Inferior parietal cortex (tissue), 1 donor: Measurements from ENCODE around the gene ERMP1.

Experiments
- DNase-seq: peaks from one replicate; pipeline ENCODE4 v3.0.0-alpha.2; 2016; ENCODE audit errors: extremely low spot score

Gene ERMP1

DNA sequence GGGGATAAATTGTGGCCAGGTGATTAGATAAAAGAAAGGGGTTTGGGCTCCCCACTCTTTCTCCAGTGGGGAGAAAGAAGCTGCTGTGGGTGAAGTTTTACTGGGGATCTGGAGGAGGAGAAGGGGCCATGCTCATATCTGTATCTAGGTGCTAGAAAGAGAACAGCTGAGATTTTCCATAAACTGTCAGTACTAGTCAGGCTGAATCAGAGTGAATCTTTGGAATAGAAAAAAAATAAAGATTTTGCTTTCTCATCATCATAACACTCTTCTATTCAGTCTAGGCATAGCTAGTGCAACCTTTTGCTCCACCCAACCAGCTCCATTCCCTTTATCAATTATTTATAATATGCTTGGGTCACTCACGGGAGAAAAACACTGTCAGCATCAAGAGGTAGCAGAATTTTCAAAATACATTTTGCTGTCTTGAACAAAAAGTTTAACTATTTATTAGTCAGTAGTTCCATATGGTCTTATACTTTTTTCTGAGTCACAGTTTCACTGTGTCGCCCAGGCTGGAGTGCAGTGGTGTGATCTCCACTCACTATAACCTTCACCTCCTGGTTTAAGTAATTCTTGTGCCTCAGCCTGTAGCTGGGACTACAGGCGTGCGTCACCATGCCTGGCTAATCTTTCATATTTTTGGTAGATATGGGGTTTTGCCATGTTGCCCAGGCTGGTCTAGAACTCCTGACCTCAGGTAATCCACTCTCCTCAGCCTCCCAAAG is 21.3 kb upstream of the ERMP1 start:
- no peak for DNase-seq

DNA sequence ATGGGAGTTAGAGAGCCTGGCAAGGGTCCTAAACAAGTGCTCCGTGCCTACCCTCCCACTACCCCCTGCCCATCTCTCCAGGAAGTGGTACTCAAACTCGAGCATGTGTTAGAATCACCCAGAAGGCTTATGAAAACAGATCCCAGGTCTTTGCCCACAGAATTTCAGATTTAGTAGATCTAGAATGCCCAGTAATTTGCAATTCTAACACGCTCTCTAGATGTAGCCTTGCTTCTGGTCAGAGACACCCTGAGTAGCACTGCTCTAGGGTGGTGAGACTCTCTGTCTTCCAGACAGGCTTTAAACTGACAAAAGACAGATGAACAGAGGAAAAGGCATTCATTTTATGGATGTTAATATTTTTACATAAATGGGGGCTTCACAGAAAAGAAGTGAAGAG is 20.7 kb upstream of the ERMP1 start:
- DNase-seq, result no peak

DNA sequence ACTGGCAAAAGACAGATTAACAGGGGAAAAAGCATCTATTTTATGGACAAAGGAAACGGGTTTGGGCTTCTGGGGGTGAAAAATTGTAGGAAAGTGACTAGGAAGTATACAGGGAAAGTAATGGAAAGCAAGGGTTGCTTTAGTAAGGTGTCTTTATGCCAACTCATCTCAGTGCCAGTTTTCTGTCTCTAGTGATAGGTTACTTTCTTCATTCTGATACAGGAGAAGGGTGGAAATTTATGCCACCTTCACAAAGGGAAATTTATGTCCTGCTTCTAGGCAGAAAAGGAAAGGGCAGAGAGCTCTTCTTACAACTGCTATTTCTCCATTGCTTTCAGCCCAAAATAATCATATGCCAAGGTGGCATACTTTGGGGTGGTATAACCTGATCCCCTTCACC is 20.1 kb upstream of the ERMP1 start:
- no peak for DNase-seq

DNA sequence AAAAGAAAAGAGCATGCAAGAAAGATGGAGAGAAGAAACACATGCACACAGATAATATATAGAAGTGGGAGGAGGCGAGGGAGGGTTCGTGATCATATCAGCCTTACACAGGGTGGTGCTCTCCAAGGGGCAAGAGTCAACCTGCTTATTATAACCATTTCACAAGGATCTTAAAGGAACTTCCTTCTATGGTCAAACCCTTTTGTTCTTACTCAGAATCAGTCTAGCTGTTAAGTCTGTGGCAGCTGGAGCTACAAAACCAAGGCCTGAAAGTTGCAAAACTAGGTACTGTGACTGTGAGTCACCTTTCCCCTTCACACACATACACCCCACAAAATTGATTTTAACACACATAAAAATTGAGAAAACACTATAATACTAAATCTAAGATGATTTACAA is 18.5 kb upstream of the ERMP1 start:
- no peak for DNase-seq

DNA sequence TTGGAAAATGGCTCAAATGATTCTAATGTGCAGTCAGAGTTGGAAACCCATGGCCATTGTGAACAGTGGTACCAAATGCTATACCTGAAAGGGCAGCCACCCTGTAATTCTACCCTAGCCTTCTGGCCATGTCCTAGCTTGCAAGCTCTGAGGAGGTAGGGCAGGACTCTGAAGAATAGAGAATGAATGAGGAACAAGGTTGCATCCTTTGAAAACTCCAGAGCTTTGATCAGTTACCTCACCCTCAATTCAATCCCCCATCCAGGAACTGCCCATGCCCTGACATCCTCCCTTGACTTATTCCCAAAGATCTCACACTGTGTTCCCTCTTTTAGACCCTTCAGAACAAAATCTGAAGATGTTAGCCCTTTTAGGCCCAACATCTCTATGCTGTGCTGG is 17.8 kb upstream of the ERMP1 start:
- DNase-seq, result no peak

DNA sequence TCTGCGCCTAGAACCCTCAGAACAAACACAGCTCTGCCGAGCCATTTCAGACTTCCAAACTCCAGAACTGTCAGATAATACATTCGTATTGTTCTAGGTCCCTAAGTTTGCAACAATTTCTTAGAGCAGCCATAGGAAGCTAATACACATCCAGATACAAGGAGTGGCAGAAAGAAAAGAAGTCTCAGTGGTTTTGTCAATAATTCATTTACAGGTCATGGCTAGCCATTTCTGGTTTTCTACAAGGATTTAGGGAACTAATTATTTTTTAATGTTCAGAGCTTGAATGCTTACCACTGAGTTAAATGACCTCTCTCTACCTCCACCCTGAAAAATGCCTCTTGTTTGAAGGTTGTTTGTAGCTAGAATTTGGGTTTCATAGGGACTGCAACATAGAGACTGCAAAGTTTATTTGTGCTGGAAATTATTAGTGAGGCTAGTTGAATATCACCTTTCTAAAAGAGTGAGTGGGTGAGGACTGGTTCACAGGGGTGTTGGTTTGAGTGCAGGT is 15.5 kb upstream of the ERMP1 start:
- no peak for DNase-seq

DNA sequence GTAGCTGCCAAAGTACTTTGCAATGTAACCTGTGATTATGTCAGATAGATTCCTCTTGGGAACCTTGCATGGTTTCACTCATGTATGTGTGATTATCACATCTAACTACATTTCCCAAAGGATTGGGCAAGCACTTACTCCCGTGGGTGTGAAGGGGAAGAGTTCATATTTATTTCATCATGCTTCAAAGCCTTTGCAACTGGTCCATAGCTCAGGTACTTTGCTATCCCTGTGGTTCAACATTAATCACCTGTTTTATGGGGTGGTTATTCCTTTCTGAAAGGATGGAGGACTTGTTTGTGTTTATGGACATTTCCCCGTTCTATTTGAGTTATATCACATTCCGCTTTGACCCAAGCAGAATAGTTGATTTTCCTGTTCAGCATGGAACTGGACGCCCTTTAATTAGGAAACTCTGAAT is 13.6 kb upstream of the ERMP1 start:
- DNase-seq, result no peak

DNA sequence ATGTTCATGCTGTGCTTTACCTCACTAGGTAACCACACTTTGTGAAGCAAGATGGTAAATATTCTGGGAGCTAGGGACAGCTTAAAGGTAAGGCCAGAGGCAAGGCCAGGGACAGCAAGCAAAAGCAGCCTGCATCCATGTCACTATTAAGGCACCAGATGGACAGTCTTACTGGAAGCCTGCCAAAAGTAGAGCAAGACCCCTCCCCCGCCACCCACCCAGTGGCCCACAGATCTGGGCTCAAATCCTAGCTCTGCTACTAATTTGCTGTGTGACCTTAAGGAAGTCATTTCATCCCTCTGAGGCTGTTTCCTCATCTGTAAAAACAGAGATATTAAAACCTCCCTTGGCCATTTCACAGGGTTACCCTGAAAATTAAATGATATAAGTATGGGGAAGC is 13.2 kb upstream of the ERMP1 start:
- no peak for DNase-seq

DNA sequence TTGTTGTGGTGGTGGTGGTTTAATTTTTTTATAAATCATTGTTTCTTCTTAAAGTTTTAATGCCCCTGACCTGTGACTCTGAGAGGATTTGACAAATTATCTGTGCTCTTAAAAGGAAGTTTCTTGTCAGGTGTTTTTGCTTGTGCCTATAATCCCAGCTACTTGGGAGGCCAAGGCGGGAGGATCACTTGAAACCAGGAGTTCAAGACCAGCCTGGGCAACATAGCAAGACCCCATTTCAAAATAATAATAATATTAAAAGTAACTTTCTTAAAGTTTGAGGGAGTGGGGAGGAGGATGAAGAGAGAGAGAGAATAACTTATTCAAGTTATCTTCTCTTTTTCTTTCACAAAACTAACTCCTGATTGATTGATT is 12.2 kb upstream of the ERMP1 start:
- no peak for DNase-seq

DNA sequence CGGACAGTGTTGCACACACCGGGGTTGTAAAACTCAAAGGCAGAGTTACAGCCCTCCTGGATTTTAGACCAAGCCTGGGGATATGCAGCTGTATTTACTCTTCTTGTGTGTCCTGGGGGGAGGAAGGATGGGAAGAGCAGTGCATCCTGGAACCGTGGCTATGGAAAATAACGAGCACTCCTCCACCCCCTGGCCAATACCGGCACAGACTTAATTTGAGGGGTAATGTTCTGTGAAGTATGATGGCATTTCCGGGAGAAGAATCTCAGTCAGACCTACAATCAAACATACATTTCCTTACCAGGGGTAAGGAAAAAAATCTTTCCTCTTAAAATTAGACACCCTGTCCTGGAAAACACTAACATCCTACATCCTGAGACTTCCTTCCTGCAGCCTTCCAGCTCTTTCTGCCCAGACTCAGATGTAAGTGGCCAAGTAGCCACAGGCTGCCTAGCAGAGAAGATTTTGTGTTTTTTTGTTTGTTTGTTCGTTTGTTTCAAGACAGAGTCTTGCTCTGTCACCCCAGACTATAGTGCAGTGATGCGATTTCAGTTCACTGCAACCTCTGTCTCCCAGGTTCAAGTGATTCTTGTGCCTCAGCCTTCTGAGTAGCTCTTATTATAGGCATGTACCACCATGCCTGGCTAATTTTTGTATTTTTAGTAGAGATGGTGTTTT is 11.0 kb upstream of the ERMP1 start:
- DNase-seq, result no peak

DNA sequence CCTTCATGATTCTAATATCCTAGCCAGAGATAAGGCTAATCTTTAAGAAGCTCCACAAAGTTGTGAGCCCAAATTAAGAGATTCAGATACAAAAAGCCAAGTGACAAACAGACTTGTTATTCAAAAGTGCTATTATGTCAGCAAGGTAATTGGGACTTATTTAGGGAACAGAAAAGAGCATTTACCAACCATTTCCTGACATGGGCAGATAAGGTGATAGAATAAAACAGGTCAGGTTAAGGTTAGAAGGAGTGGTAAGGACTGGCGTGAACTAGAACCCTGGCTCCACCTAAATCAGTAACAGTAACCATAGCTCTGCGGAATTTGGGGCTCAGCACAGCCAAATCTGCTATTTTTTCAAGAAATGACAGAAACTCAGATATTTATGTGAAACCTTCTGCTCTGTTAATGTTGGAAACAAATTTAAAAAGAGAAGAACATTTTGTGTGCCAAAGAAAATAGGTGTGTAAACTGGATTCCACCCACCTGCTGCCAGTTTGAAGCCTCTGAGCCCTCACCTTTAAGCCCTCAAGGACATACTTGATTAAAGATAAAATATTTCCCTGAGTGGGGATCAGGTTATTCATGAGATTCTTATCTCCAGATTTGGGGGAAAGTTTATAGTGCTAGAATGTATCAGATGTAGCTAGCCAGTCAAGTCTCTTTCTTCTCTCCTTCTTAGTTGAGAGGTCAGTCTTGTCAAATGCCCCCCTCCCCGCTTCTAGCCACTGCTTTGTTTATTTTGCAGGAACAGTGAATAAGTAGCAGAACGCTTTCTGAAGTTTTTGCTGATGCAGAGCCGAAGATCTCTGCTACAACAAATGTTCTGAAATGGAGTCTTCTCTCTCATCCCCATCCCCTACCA is 10.2 kb upstream of the ERMP1 start:
- no peak for DNase-seq

DNA sequence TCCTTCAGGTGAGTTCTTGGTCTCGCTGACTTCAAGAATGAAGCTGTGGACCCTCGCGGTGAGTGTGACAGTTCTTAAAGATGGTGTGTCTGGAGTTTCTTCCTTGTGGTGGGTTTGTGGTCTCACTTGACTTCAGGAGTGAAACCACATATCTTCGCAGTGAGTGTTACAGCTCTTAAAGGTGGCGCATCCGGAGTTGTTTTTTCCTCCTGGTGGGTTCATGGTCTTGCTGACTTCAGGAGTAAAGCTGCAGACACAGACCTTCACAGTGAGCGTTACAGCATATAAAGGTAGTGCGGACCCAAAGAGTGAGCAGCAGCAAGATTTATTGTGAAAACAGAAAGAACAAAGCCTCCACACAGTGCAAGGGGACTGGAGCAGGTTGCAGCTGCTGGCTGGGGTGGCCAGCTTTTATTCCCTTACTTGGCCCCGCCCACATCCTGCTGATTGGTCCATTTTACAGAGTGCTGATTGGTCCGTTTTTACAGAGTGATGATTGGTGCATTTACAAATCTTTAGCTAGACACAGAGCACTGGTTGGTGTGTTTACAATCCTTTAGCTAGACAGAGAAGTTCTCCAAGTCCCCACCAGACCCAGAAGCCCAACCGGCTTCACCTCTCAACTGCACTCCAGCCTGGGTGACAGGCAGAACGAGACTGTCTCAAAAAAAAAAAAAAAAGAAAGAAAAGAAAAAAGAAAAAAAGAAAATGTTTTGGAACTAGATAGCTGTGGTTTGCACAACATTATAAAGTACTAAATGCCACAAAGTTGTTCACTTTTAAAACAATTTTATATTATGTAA is 9.1 kb upstream of the ERMP1 start:
- no peak for DNase-seq

DNA sequence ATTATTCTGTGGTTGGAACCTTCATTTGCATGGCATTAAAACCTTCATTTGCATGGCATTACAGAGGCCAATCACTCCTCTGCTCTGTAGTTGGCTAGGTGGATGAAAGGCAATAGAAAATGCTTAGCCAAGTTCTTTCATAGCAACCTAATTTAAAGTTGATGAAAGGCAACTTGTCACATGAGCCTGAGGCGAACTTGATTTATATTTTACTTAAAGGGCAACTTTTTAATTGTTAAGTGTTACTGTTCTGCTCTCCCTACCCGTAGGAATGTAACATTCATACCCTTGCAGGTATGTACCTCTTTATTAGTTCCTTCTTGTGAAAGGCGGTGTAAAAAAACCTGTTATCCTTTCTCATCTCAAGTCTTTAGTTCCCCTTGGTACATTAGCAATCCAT is 7.9 kb upstream of the ERMP1 start:
- DNase-seq, result no peak

DNA sequence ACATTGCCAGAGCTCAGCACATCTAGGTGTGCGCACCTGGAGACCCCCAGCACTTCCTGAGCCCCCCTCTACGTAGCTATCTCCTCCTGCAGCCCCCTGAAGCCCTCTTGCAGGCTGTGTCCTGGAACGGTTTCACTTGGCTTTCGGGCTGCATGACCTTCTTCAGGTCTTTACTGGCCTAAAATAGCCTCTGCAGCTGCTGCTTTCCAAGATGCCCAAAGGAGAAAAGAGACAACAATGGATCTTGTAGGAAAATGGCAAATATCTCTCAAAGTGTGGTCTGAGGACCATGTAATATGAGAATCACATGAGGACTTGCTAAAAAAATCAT is 6.6 kb upstream of the ERMP1 start:
- no peak for DNase-seq

DNA sequence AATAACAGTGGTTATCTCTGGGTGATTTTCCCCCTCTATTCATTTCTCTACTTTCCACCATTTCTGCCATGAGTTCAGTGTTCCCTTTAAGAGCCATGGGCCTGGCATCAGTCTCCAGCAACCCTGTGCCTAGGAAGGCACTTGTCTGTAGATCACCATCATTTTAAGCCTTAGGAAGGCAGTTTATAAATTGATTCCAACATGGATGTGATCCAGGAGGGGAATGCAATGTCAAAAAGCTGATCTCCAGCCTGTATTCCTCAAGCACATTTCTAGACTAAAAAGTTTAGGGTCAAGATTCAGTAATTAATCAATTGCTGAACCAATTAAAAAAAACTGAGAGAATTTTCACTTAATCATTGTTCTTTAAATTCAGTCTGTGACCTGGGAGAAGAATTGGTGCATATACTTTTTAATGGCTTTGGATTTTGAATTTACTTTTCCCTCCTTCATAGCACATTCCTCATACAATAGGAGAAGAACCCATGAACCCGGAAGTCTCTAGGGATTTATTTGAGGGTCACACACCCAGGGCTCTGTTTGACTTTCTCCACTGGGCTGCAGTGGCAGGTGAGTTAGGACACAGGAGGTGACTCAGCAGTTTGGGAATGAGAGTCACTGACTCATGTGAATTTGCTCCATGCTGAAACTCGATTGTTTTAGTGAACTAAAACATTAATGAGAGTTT is 6.1 kb upstream of the ERMP1 start:
- DNase-seq, result no peak

DNA sequence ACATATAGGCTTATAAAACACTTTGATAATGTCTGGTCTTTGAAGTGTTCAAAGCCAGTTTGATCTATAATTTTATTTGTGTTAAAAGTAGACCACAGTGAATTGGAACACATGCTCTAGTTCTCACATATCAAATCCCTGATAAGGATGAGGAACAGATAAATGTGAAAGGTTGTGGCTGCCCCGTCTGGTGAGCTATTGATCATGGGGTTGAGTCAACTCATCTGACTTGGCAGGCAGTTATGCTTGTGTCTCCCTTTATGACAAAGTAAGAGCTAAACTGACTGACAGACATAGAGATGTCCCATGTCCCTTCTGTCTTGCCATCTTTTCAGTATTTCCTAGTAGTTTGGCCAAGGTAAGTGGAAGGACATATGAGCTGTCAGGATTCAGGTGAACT is 2.9 kb upstream of the ERMP1 start:
- no peak for DNase-seq

DNA sequence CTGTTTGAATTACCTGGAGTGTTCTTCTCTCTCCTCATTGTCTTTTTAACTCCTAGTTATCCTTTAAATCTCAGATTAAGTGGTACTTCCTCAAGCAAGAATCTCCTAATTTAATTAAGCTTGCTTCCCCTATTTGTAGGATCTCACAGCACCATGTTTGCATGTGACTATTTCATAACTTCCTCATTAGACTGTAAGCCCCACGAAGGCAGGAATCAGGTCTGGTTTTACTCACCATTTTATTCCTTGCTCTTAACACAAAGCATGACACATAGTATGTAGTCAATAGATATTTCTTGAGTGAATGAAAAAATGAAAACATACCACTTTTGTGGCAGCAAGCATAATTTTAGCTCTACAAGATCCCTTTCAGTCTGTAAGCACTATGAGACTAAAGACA is 1.3 kb upstream of the ERMP1 start:
- no peak for DNase-seq

DNA sequence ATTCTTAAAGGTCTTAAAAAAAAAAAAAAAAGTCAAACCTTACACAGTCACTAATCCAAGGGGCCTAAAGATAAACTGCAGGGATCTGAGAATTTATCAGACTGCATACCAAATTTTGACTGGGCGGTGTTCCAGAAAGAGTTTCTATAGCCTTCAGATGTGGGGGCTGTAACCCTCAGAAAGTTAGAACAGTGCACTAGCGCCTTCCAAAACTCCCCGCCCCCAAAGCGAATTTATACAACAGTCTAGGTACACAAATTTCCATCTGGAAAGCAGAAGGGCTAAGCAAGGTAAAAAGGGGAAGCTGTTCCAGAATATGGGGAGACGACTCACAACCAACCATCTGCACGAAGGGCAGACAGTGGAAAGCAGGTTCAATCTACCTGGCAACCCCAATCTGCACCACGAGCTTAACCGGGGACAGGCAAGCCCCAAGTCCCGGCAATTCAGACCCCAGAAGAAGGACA is 813 bp downstream of the ERMP1 start:
- DNase-seq, result no peak

DNA sequence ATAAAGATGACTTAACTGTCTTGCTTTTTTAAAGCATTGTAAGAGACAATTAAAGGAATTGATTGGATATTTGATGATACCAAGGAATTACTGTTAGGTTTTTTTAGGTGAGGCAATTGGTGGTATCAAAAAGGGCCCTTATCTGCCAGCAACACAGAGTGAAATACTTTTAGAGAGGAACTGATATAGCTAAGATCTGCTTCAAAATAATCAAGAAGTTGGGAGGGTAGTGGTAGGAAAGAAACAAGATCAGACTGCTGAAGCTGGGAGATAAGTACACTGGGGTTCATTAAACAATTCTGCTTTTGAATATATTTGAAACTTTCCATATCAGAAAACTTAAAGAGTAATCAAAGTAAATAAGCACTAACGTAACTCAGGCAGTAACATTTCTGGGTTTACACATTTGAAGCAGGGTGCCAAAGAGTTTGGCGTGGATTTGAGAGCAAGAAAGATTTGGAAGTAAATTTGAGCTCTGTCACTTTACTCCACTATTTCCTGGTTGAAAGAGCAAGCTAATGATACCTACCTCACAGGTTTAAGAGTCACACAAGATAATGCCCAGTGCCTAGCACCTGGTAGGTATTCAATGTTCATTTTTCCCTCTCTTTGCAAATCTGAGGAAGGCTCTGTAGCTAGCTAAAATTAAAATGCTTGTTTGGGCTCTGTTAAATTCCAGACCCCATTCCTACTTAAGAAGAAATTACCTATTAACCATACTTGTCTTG is 6.9 kb downstream of the ERMP1 start:
- DNase-seq, result no peak

DNA sequence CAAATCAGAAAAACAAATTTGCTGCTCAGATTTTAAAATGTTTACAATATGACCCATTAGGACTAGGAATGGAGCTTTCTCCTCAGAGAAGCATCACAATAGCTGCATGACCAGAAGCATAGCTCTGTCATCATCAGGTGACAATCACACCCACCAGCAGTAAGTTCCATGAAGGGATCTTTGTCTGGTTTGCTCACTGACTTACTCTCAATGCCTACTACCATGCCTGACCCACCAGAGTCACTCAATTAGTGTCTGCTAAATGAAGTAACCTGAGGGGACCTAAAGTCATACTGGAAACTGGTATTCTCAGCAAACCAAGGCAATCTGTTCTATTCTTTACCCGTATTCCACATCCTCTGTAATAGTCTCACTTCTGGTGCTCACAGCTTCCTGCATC is 7.7 kb downstream of the ERMP1 start:
- DNase-seq, result no peak

DNA sequence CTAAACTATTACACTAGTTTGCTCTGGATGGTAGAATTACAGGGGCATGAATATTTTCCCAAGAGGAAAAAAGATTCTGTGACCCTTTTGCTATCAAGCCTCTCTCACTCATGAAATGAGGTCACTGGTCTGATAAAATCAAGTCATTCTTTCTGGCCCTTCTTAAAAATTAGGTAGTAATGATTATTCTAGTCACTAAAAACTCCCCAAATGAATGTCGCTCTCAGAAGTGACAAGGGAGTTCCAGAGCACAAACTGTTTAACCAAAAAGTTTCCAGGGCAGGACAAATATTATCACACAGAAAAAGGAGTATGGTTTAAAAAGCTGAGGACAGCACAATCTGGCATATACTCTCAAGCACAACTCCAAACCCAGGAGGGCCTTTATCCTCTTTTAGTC is 12.5 kb downstream of the ERMP1 start:
- no peak for DNase-seq
